Subcutaneous adipose tissue (tissue), 4 donors: ENCODE results near the gene EGLN1. TPM values are rescaled to one million over a fixed set of nuclear protein-coding genes. Genes with fewer than 3 reads are reported as not detected.

Source experiments
- total RNA-seq, 4 donors: library from RNA; depleted of rRNA; stranded (reverse); fragments of >200 nt; gene quantifications; one replicate each; pipeline ENCODE4 v1.1.0, GENCODE V29; 2016
- TF ChIP-seq, protein P1 (sequence below): fragments of 450-650 bp; IDR thresholded peaks from one replicate; pipeline ENCODE4 v1.5.1; 2016; ENCODE audit warnings: low read depth, mild to moderate bottlenecking, control low read depth, antibody characterized with exemption, moderate library complexity

The EGLN1 gene
- 10 to 100 TPM; 30.9 to 50.2 (median 46.5) TPM for total RNA-seq

DNA sequence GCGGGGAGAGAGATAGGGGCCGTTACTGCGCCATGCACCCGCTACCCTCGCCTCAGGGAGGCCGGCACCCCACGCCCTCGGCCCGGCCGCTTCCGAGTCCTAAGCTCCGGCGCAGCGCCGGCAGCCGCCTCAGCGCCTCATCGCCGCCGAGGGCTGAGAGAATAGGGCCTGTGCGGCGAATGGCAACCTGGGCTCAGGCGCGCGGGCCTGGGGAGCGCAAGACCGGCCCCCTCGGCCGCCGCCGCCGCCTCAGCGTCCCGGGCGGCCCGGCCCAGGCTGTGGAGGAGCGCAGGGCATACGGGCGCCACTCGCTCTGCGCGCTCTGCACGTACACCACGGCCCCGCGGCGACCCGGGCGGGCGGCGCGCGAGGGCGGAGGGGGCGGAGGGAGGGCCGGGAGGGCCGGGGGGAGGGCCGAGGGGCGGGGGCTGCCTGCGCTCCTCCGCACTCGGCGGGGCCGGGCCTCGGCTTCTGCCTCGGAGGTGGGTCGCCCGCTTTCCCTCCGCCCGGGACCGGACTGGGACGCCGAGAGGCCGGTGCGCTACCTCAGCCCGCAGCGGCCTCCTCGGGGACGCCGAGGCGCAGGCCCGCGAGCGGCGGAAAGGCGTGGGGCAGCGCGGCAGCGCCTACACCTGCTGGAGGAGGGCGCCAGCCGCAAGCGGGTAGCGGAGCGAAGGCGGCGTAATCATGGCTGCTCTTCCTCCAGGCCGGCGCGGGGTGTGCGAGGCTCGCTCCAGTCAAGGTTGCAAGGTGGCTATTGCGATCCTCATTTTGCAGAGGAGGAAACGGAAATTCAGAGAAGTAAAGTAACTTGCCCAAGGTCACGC, at the start of gene EGLN1:
Gene EGLN1, minus strand, starts transcription at position 317 of the 827 bp plus-strand sequence. CDS start 399 bp downstream, outside the sequence.
- TF ChIP-seq, protein P1, sequence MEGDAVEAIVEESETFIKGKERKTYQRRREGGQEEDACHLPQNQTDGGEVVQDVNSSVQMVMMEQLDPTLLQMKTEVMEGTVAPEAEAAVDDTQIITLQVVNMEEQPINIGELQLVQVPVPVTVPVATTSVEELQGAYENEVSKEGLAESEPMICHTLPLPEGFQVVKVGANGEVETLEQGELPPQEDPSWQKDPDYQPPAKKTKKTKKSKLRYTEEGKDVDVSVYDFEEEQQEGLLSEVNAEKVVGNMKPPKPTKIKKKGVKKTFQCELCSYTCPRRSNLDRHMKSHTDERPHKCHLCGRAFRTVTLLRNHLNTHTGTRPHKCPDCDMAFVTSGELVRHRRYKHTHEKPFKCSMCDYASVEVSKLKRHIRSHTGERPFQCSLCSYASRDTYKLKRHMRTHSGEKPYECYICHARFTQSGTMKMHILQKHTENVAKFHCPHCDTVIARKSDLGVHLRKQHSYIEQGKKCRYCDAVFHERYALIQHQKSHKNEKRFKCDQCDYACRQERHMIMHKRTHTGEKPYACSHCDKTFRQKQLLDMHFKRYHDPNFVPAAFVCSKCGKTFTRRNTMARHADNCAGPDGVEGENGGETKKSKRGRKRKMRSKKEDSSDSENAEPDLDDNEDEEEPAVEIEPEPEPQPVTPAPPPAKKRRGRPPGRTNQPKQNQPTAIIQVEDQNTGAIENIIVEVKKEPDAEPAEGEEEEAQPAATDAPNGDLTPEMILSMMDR = no peak

DNA sequence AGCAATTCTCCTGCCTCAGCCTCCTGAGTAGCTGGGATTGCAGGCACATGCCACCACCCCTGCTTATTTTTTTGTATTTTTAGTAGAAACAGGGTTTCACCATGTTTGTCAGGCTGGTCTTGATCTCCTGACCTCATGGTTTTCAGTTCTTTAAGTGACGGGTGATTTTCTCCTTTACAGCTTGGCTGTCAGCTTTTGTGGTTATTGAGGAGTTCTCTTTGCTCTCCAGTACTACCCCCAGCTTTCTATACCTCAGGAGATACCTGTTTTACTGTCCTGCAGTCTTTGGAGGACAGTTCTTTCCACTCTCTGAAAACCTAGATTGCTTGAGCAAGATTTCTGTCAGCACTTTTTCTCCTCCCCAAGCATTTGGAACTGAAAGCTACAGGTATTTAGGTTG, 45.9 kb upstream of the EGLN1 start:
- TF ChIP-seq, protein P1 = no peak

DNA sequence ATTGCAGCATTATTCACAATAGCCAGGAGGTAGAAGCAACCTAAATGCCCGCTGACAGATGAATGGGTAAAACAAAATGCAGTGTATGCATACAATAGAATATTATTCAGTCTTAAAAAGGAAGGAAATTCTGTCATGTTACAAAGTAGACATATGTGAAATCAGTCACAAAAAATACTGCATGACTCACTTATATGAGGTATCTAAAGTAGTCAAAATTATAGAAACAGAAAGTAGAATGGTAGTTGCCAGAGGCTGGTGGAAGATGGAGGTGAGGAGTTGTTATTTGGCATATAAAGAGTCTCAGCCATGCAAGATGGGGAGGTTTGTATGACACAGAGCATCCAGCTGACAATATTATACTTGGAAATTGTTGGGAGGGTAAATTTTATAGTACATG, 43.0 kb upstream of the EGLN1 start:
- TF ChIP-seq, protein P1 = no peak

DNA sequence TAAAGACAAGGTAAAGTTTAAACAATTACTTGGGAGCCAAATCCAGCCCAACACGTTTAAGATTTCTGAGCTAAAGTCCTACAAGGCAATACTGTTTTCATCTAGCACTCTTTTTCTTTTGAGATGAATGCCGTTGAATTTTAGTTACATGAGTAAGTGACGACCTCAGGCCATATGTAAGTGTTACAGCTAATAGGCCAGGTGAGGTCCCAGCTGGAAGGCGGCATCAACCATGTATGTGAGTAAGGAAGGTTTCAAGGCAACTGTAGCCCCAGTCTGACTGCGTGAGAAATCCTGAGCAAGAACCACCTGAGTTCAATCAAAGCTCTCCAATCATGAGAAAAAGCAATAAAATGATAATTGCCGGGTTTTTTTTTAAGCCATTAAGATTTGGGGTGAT, 41.5 kb upstream of the EGLN1 start:
- TF ChIP-seq, protein P1 = no peak

DNA sequence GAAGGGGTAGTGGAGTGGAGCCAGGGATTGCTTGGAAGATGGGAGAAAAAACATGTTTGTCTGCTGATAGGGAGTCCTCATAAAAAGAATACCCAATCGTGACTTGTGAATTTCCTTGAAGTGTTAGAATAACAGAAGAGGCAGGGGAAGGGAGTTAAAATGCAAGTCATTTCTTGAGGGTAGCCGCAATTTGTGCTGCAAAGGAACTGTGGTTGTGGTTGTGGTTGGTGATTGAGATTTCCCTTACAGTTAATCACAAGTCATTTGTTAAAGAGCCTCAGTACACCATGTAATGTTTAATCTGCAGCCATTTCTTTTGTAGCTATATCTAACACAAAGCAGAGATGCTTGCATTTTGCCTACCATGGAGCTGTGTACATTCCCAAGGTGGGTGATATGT, 38.5 kb upstream of the EGLN1 start:
- TF ChIP-seq, protein P1 = no peak

DNA sequence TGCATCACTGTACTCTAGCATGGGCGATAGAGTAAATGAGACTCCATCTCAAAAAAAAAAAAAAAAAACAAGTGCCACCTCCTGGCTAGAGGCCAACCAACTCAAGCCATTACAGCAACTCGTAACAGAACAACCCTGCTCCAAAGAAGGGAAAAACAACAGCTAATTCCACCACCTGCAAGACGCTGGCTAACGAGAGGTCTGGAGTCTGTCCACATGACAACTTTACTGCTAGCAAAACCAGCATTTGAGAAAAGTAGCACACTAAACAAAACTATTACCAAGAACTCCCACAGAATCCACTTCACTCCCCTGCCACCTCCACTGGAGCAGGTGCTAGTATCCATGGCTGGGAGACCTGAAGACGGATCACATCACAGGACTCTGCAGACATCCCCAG, 24.1 kb upstream of the EGLN1 start:
- TF ChIP-seq, protein P1 = no peak

DNA sequence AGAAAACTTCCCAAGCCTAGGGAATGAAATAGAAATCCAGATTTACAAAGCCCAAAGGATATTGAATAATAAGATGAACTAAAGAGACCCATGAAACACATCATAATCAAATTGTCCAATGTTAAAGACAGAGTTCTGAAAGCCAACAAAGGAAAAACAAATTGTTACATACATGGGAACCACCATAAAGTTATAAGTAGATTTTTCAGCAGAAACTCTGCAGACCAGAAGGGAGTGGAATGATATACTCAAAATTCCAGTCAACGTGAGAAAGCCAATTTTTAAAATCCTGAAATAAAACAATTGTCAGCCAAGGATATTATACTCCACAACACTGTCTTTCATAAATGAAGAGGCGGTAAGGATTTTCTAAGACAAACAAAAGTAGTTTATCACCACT, 22.0 kb upstream of the EGLN1 start:
- TF ChIP-seq, protein P1 = no peak
